NOMO-1 treated with DMSO at 0.1 percent for 48 hours (cell line): Measurements from ENCODE around the gene SLC22A23.

Experiments used
- DNase-seq: peaks from one replicate; lab custom pipeline; 2025; ENCODE audit not compliant: unreplicated experiment; lab: John Stamatoyannopoulos, UW

Gene SLC22A23

GRCh38 chr6:3406362-3406821, 50.5 kb downstream of the SLC22A23 start:
- DNase-seq, result no peak

- DNase-seq, result no peak
Measured at GRCh38 chr6:3405679-3406078, 51.2 kb downstream of the SLC22A23 start.

GRCh38 chr6:3405182-3405518, 51.7 kb downstream of the SLC22A23 start:
- DNase-seq, result no peak

GRCh38 chr6:3403238-3404173, 53.3 kb downstream of the SLC22A23 start:
- no peak for DNase-seq

GRCh38 chr6:3402310-3403237, 54.3 kb downstream of the SLC22A23 start:
- DNase-seq, result no peak

GRCh38 chr6:3400162-3400561, 56.7 kb downstream of the SLC22A23 start:
- no peak for DNase-seq

- no peak for DNase-seq
Measured at GRCh38 chr6:3398755-3399696, 57.8 kb downstream of the SLC22A23 start.

GRCh38 chr6:3398165-3398562, 58.7 kb downstream of the SLC22A23 start:
- DNase-seq, result no peak

GRCh38 chr6:3397229-3398164, 59.4 kb downstream of the SLC22A23 start:
- DNase-seq, result no peak

GRCh38 chr6:3396503-3397180, 60.2 kb downstream of the SLC22A23 start:
- no peak for DNase-seq

- no peak for DNase-seq
Measured at GRCh38 chr6:3394671-3395070, 62.2 kb downstream of the SLC22A23 start.

GRCh38 chr6:3393836-3394202, 63.0 kb downstream of the SLC22A23 start:
- DNase-seq, result no peak

GRCh38 chr6:3392930-3393835, 63.7 kb downstream of the SLC22A23 start:
- DNase-seq, result no peak

GRCh38 chr6:3391902-3392458, 64.9 kb downstream of the SLC22A23 start:
- no peak for DNase-seq

- no peak for DNase-seq
Measured at GRCh38 chr6:3390698-3391097, 66.2 kb downstream of the SLC22A23 start.

GRCh38 chr6:3389390-3390167, 67.3 kb downstream of the SLC22A23 start:
- DNase-seq, result no peak

GRCh38 chr6:3388786-3389185, 68.1 kb downstream of the SLC22A23 start:
- DNase-seq, result no peak
